NCI-H2107 (cell line): ENCODE data around the gene GAST.
A peak's percentile ranks its signal among the peaks of the same experiment; 100 is the strongest.

Source experiments
- DNase-seq: peaks from one replicate; lab custom pipeline; 2025; lab: John Stamatoyannopoulos, UW

Gene GAST

DNA sequence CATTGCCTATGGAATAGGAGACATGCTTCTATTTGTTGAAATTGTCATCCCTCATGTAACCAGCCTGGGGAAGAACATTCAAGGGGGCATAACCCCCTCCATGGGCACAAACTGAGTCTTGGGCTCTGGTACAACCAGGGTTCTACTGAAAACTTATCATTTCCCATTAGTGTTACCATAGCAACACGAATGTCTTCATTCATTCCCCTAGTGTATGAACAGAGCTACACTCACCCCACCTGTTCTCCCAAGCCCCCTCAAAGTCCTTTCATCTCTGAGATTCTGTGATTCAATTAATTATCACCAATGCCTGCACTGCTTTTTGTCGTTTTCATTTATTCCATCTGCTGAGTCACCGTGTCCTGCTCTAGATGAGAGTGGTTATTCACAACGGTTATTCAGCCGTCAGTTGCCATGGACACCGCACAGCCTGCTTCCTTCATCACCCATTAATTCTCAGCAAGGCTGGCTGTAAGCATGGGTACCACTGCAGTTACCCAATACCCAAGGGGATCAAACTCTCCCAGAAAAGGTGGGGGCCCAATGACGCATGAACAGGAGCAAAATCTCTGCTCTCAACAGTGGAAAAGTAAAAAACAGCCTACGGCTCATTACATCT, 1.6 kb upstream of the GAST start:
- peak; percentile 61 for DNase-seq

GRCh38 chr17:41717408-41718286, 5.5 kb downstream of the GAST start:
- no peak for DNase-seq

DNA sequence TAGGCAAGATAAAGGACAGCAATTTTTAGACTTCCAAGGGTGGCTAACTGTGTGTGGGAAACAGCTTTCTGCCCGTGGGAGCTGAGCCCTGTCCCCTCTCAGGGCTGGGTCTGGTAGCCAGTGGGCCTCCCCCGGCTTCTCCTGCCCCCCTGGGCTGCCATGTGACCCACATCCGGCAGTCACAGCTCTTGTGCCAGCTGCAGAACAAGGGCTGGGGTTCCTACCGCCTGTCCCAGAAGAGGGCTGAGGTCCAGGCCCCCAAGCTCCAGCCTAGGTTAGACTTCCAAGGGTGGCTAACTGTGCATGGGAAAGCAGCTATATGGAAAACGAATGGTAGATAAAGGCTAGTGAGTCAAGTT, 6.1 kb downstream of the GAST start:
- DNase-seq: no peak

DNA sequence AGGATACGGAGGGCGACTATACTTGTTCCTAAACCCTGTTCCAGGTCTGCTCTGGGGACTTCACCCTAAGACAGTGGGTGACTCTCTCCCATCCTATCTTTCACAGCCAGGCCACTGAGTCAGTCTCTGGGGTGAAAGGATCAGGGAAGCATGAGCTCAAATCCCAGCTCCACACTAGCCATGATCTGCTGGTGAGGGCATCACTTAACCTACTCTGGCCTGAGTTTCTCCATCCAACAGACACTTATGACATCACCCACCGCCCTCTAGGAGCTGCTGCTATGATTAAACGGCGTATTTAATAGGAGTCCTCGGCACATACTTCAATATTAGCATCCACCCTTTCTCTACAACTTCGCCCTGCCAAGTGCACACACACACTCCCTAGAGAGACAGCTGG, 10.1 kb downstream of the GAST start:
- DNase-seq: no peak

DNA sequence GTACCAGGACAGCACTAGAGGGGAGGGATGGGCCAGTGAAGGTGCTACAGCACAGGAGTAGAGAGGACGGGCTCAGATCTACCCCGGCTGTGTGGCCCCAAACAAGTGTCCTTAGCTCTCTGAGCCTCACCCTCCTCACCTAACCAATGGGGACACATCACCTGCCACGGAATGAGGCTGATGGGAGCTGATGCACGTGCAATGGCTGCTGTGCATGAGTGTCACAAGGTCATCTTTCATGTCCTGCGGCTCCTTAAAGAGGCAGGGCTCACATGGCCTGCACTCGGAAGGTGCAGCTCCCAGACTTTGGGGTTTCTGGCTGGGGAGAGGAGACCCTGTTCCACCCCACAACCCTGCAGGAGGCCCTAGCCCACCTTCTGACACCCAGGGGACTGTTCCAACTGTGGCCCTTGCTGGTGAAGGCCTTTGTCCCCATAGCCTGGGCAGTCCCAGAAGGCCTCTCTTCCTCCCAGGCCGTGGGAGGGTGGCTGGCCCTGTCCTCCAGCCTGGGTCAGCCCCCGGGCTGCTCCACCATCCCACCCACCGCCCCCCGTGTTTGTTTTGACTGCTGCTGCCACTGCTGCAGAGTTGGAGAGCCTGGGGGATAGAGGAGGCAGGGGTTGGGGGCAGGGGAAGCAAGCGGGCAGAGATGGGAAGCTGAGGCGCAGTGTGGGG, 11.8 kb downstream of the GAST start:
- DNase-seq: no peak

DNA sequence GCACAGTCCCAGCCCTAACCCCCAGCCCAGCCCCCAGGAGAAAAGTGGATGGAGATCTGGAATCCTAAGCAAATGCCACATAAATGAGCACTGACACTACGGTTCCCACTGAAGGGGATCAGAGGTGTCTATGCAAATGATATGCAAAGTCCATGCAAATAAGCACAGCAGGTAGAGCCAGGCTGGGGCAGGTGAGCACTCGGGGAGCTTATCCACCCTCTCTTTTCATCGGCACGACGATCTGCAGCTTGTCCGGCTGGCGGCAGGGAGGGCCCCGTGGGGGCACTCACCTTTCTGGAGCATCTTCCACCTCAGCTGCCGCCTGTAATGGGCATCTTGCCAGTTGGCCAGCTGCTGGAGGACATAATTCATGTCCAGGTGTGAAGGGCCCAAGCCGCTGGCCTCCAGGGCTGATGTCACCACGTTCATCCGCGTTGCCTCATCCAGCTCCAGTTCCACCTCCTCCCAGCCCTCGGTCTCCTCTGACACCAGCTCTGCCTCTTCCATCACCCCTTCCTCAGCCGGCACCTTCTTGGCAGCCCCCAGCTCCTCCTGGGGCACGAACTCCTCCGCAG, 12.4 kb downstream of the GAST start:
- no peak for DNase-seq

GRCh38 chr17:41725134-41725533, 13.0 kb downstream of the GAST start:
- no peak for DNase-seq

GRCh38 chr17:41728056-41728455, 15.9 kb downstream of the GAST start:
- DNase-seq: no peak

DNA sequence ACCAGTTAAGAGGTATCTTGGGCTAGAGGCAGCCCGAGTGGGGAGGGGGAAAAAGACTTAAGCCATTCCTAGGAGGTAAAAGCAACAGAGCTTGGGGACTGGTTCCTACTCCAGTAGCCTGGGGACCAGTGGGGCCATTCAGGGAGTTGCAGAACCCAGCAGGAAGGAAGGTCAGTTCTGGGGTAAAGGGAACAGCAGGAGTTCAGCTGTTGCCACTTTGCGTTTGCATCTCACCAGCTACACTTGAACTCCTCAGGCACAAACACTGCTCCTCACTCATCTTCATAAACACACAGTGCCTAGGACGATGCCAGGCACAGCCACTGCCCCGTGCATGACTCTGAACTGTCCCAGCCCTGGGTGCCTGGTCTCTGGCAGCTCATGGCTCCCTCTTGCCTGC, 18.3 kb downstream of the GAST start:
- no peak for DNase-seq

- DNase-seq: no peak
Measured at GRCh38 chr17:41731836-41732235, 19.7 kb downstream of the GAST start.

- DNase-seq: no peak
Measured at GRCh38 chr17:41733348-41734138, 21.4 kb downstream of the GAST start.

GRCh38 chr17:41734139-41734948, 22.2 kb downstream of the GAST start, which contains the start of gene HAP1:
Gene HAP1 (minus strand): TSS chr17:41734643. CDS start chr17:41734634, 9 bp downstream.
- no peak for DNase-seq

- DNase-seq: no peak
Measured at GRCh38 chr17:41734949-41735313, 22.8 kb downstream of the GAST start.

DNA sequence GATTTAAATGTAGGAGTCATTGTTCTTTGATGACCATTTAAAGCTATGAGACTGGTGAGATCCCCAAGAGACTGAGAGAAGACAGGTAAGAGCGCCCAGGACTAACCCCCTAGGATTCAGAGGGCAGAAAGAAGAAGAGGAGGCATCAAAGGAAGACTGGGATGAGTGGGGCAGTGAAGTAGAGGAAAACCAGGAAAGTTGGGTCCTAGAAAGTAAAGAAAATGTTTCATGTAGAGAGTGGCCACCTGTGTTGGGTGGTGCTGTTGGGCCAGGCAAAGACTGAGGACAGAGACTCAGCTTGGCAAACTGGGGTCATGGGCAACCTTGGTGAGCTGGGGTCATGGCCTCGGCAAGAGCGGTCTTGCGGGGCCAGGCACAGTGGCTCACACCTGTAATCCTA, 23.6 kb downstream of the GAST start:
- DNase-seq: no peak

- no peak for DNase-seq
Measured at GRCh38 chr17:41736983-41737679, 25.0 kb downstream of the GAST start.

- no peak for DNase-seq
Measured at GRCh38 chr17:41737680-41738023, 25.5 kb downstream of the GAST start.

DNA sequence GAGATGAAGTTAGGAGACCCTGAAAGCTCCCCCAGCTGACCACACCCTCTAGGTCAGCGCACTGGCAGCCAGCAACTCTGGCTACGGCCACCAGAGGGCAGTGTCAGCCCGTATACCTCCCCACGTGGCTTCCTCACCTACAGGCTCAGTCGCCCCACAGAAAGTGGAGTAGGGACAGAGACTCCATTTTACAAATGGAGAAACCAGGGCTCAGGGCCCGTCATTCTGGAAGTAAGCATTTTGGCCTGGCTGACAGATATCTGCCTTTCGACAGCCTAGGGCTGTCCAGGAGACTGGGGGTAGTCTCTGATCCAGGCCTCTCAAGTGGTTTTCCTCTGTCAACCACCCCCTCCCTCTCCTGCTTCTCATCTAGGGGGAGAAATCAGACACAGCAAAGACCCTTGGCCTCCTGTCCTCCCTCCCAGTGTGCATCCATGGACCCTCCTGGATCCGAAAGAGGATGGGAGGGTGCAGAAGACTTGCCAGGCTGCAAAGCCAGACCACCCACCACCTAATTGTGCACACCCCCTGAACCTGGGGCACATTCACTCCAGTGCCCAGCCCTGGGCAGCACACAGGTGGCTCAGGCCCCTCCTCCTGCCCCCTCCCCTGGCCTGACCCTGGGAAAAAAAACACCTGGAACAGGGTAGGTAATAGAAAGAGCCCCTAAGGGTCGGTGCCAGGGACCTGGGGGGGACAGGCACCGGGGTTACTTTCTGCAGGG, 26.1 kb downstream of the GAST start:
- DNase-seq: peak; percentile 57

DNA sequence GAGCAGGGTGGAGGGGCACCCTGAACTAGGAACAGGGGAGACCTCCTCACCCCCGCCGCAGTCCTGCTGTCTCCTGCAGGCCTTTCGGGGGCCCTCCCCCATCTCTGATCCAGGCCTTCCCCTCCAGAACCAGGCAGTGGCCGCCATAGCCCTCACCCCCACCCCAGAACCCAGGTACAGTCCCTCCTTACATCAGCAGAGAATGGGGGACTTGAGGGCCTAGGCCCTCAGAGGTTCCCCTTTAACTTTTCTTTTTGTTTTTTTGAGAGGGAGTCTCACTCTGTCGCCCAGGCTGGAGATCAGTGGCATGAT, 26.6 kb downstream of the GAST start:
- DNase-seq: no peak

DNA sequence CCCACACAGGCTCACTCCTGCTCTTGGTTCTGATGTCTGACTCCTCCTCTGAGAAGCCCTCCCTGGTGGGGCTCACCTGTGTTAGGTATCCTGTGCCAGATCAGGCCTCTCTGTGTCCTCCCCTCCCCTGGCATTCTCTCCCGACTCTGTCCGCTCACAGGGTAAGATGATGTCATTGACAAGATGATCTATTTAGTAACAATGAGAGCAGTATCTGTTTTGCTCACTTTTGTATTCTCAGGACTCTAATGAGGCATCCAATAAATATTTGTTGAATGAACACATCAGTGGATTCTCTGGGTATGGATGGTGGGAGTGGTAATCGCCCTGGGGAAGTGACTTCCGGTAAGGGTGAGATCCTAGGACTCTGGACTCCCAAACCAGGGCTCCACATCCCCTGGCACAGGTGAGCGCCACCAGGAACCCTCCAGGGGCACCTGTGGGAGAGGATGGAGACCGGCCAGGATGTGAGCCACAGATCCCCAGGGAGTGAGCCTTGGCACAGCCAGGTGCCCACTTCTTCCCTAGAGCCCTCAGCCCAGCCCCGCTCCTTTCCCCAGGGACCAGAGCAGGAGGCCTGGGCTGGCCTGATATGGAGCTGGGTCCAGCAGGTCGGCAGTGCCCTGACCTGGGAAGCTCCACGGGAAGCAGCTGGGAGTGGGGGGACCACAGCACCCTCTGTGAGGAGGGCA, 27.7 kb downstream of the GAST start:
- DNase-seq: no peak
